Lower lobe of right lung (tissue), 2 donors: ENCODE measurements around the gene HOTAIR. TPM values are rescaled to one million over a fixed set of nuclear protein-coding genes. Genes with fewer than 3 reads are reported as not detected.

Experiments
- ATAC-seq, 2 donors: fragments of 200-7000 bp; cut with Tn5 transposase; one replicate each; pipeline ENCODE4 v1.9.1; 2020 to 2022; ENCODE audit warnings: mild to moderate bottlenecking in 2 of 2, moderate library complexity in 2 of 2
- DNase-seq: peaks from one replicate; pipeline ENCODE4 v3.0.0-alpha.2; 2020
- H3K27ac ChIP-seq: fragments of 200-600 bp; one replicate; pipeline ENCODE4 v1.8.0; 2022
- H3K27me3 ChIP-seq: fragments of 200-600 bp; one replicate; pipeline ENCODE4 v1.8.0; 2022; ENCODE audit warnings: low read depth
- H3K36me3 ChIP-seq: fragments of 200-600 bp; one replicate; pipeline ENCODE4 v1.8.0; 2022; ENCODE audit warnings: mild to moderate bottlenecking
- H3K4me1 ChIP-seq: fragments of 200-600 bp; one replicate; pipeline ENCODE4 v1.8.0; 2022
- H3K4me3 ChIP-seq: fragments of 200-600 bp; one replicate; pipeline ENCODE4 v1.8.0; 2022; ENCODE audit warnings: mild to moderate bottlenecking
- H3K9me3 ChIP-seq: fragments of 200-600 bp; one replicate; pipeline ENCODE4 v1.8.0; 2022
- CTCF ChIP-seq: fragments of 200-600 bp; IDR thresholded peaks from one replicate; pipeline ENCODE4 v1.8.0; 2022; ENCODE audit warnings: antibody characterized with exemption, mild to moderate bottlenecking
- intact Hi-C: fragments of 100-400 bp; cut with DNase I; formaldehyde crosslinking; loops from one replicate; pipeline ENCODE4 v1.11.0; 2022
- total RNA-seq: library from RNA; stranded (reverse); fragmentation: NEBNext Ultra II Directional; extraction: Animal tissue kit (Norgen Biotek cat#: 25700); gene quantifications from one replicate; pipeline ENCODE4 v1.2.1, GENCODE V29; 2021
- donor health status: DM: no; HTN: yes; CAD: no; lungs with severe emphysema.

The HOTAIR gene
- total RNA-seq, 1 donor from 2014 or later, result not detected

DNA sequence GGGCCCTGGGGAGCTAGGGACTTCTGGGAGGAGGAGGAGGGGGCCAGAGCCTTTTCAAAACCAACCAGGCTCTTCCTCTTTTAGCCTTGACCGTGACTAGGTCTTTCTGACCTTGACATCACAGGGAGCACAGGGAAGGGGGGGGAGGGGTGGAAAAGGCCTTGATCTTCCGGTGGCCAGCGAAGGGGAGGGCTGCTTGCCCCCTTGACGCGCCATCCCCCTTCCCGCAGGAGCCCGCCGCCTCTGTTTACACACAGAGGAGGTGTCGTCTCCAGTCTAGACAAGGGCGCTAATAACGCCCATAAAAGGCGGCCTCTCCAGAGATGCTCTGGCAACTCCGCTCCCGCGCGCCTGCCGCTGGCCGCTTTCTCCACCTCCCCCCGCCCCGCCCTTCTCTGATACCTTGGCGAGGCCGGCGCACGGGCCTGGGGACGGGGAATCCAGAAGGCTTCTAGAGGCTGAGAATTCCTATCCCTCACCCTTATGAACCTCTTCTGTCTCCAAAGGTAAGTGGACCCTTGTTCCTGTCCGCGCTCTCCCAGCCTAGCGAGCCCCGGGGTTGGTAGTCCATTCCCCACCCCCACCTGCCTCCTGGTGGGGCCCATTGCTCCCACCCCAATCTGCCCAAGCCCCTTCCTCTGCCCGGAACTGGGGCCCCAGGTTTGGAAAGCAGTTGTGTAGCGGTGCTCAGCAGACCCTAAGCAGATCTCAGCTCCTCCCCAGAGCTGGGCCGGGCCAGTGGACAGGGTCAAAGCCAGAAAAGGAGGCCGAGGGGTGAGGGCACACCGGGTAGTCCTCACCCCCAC is 24.9 kb downstream of the HOTAIR start:
- no peak for TF ChIP-seq CTCF
- no peaks in the 10 kb centered on the region for H3K4me1 ChIP-seq
- no peak for DNase-seq
- H3K36me3 ChIP-seq, result no peaks in the 10 kb centered on the region
- H3K27ac ChIP-seq, result no peak overlapping the region
- no peak overlapping the region for H3K4me3 ChIP-seq
- intact Hi-C loops, result no loop called here
- no peaks in the 10 kb centered on the region for H3K9me3 ChIP-seq
- H3K27me3 ChIP-seq, result peaks cover 100% of the 10 kb centered on the region
- ATAC-seq, result no peak

- H3K4me3 ChIP-seq, result no peak overlapping the region
- no peak for TF ChIP-seq CTCF
- intact Hi-C loops, result no loop called here
- ATAC-seq, result no peak
- no peak for DNase-seq
- H3K4me1 ChIP-seq, result no peaks in the 10 kb centered on the region
- peaks cover 100% of the 10 kb centered on the region for H3K27me3 ChIP-seq
- no peaks in the 10 kb centered on the region for H3K36me3 ChIP-seq
- H3K27ac ChIP-seq, result no peak overlapping the region
- no peaks in the 10 kb centered on the region for H3K9me3 ChIP-seq
Observed at GRCh38 chr12:53948650-53949593, 25.8 kb downstream of the HOTAIR start.

DNA sequence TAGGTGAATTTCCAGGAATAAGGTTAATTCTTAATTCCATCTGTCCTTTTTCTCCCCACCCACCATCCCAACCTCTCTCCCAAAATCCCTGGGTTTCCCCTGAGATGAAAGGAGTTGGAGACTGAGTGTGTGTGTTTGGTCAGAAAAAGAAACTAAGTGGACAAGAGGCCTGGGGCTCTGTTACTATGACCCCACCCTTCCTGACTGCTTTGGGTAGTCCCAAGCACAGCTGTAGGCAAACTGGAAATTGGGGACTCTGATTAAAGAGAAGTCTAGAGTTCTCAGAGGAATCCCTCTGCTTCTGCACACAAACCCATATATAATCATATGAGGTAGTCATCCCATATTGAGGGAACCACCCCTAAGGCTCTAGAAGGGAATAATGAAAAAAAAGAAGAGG is 27.0 kb downstream of the HOTAIR start:
- Histone ChIP-seq H3K36me3 (no peaks in the 10 kb centered on the region), H3K9me3 (no peaks in the 10 kb centered on the region), H3K27ac (no peak overlapping the region), H3K4me1 (no peaks in the 10 kb centered on the region), H3K27me3 (peaks cover 99% of the 10 kb centered on the region), H3K4me3 (no peak overlapping the region)
- TF ChIP-seq CTCF, result no peak
- ATAC-seq, result no peak
- no peak for DNase-seq
- intact Hi-C loops, result no loop called here

- no peak overlapping the region for H3K27ac ChIP-seq
- TF ChIP-seq CTCF, result no peak
- ATAC-seq (no peak), DNase-seq (no peak)
- H3K27me3 ChIP-seq, result peaks cover 99% of the 10 kb centered on the region
- intact Hi-C loops, result no loop called here
- no peaks in the 10 kb centered on the region for H3K36me3 ChIP-seq
- no peak overlapping the region for H3K4me3 ChIP-seq
- H3K4me1 ChIP-seq, result no peaks in the 10 kb centered on the region
- H3K9me3 ChIP-seq, result no peaks in the 10 kb centered on the region
Observed at GRCh38 chr12:53944907-53945847, 29.6 kb downstream of the HOTAIR start.

GRCh38 chr12:53944209-53944608 is 30.5 kb downstream of the HOTAIR start:
- no peak overlapping the region for H3K27ac ChIP-seq
- H3K36me3 ChIP-seq, result no peaks in the 10 kb centered on the region
- ATAC-seq, result no peak
- H3K4me3 ChIP-seq, result no peak overlapping the region
- no peak for DNase-seq
- intact Hi-C loops, result no loop called here
- TF ChIP-seq CTCF, result no peak
- no peaks in the 10 kb centered on the region for H3K9me3 ChIP-seq
- no peaks in the 10 kb centered on the region for H3K4me1 ChIP-seq
- H3K27me3 ChIP-seq, result peaks cover 99% of the 10 kb centered on the region
